ENCODE measurements around the gene TNS4. TPM values are rescaled to one million over a fixed set of nuclear protein-coding genes. Genes with fewer than 3 reads are reported as not detected.

TNS4 gene
- total RNA-seq, 1 experiment from 2014 or later, result 522 TPM

GRCh38 chr17:40520991-40521453, 19.6 kb upstream of the TNS4 start:
- Mint-ChIP-seq H3K9me3 (ENCODE audit: unreplicated experiment) (peaks cover 7% of the 10 kb centered on the region), H3K4me3 (ENCODE audit: unreplicated experiment) (peak overlapping the region; percentile 62), H3K27me3 (ENCODE audit: insufficient read depth, unreplicated experiment) (no peaks in the 10 kb centered on the region), H3K36me3 (ENCODE audit: insufficient read depth, unreplicated experiment) (peaks cover 12% of the 10 kb centered on the region), H3K4me1 (ENCODE audit: insufficient read depth, unreplicated experiment) (peaks cover 68% of the 10 kb centered on the region), H3K27ac (ENCODE audit: low read depth, unreplicated experiment) (peak overlapping the region; percentile 99)
- ChIA-PET POLR2A (interaction anchor here (0.6 to 15.6 kb wide), 10 partner anchors 9 to 1103 kb away, joined by 3 to 614 read pairs (median 46); partner anchors contain the start of genes KRT17 and TNS4), CTCF (interaction anchor here (0.9 to 4.7 kb wide), 4 partner anchors 13 to 26 kb away, joined by 3 to 34 read pairs (median 5); no protein-coding TSS in a partner anchor)
- no peak for TF ChIP-seq CTCF (IDR thresholded peaks at IDR 0.05; ENCODE audit: unreplicated experiment)
- no peak for DNase-seq (ENCODE audit: unreplicated experiment)
- no TSS peak for BruUV-seq (replicated peaks)
- intact Hi-C loops (cut with micrococcal nuclease), result loop anchor here (1.0 kb wide), 2 partner anchors 11 to 22 kb away; no protein-coding TSS in a partner anchor

- H3K27ac Mint-ChIP-seq (ENCODE audit: low read depth, unreplicated experiment), result peak overlapping the region; percentile 87
- TF ChIP-seq CTCF (IDR thresholded peaks at IDR 0.05; ENCODE audit: unreplicated experiment), result no peak
- peak overlapping the region; percentile 47 for H3K4me3 Mint-ChIP-seq (ENCODE audit: unreplicated experiment)
- intact Hi-C loops (cut with micrococcal nuclease), result no loop called here
- no TSS peak for BruUV-seq (replicated peaks)
- no peaks in the 10 kb centered on the region for H3K27me3 Mint-ChIP-seq (ENCODE audit: insufficient read depth, unreplicated experiment)
- peaks cover 7% of the 10 kb centered on the region for H3K9me3 Mint-ChIP-seq (ENCODE audit: unreplicated experiment)
- peaks cover 12% of the 10 kb centered on the region for H3K36me3 Mint-ChIP-seq (ENCODE audit: insufficient read depth, unreplicated experiment)
- no peak for DNase-seq (ENCODE audit: unreplicated experiment)
- CTCF ChIA-PET, result interaction anchor here (0.6 to 1.8 kb wide), 8 partner anchors 9 to 161 kb away, joined by 3 to 8 read pairs (median 4); partner anchors contain the start of gene TNS4
- peaks cover 73% of the 10 kb centered on the region for H3K4me1 Mint-ChIP-seq (ENCODE audit: insufficient read depth, unreplicated experiment)
- POLR2A ChIA-PET, result interaction anchor here (0.6 to 15.6 kb wide), 10 partner anchors 7 to 82 kb away, joined by 4 to 614 read pairs (median 48); partner anchors contain the start of gene TNS4
Measured at GRCh38 chr17:40519089-40519775, 17.8 kb upstream of the TNS4 start.

GRCh38 chr17:40518401-40519088, 17.1 kb upstream of the TNS4 start:
- ChIA-PET POLR2A (interaction anchor here (1.4 to 15.6 kb wide), 10 partner anchors 7 to 201 kb away, joined by 3 to 614 read pairs (median 48); partner anchors contain the start of gene TNS4), CTCF (interaction anchor here (0.6 to 2.0 kb wide), 7 partner anchors 14 to 119 kb away, joined by 3 to 11 read pairs (median 4); partner anchors contain the start of gene TNS4)
- H3K9me3 Mint-ChIP-seq (ENCODE audit: unreplicated experiment), result peaks cover 5% of the 10 kb centered on the region
- TF ChIP-seq CTCF (IDR thresholded peaks at IDR 0.05; ENCODE audit: unreplicated experiment), result no peak
- peak overlapping the region; percentile 47 for H3K4me3 Mint-ChIP-seq (ENCODE audit: unreplicated experiment)
- H3K4me1 Mint-ChIP-seq (ENCODE audit: insufficient read depth, unreplicated experiment), result peaks cover 73% of the 10 kb centered on the region
- H3K27me3 Mint-ChIP-seq (ENCODE audit: insufficient read depth, unreplicated experiment), result no peaks in the 10 kb centered on the region
- H3K36me3 Mint-ChIP-seq (ENCODE audit: insufficient read depth, unreplicated experiment), result peaks cover 12% of the 10 kb centered on the region
- peak; percentile 87 for DNase-seq (ENCODE audit: unreplicated experiment)
- intact Hi-C loops (cut with micrococcal nuclease), result no loop called here
- no TSS peak for BruUV-seq (replicated peaks)
- H3K27ac Mint-ChIP-seq (ENCODE audit: low read depth, unreplicated experiment), result peak overlapping the region; percentile 87

GRCh38 chr17:40517981-40518380, 16.6 kb upstream of the TNS4 start:
- peak overlapping the region; percentile 2 for H3K4me3 Mint-ChIP-seq (ENCODE audit: unreplicated experiment)
- BruUV-seq (replicated peaks), result TSS peak; percentile 56
- no peaks in the 10 kb centered on the region for H3K27me3 Mint-ChIP-seq (ENCODE audit: insufficient read depth, unreplicated experiment)
- H3K4me1 Mint-ChIP-seq (ENCODE audit: insufficient read depth, unreplicated experiment), result peaks cover 68% of the 10 kb centered on the region
- peak overlapping the region; percentile 87 for H3K27ac Mint-ChIP-seq (ENCODE audit: low read depth, unreplicated experiment)
- CTCF ChIA-PET, result interaction anchor here (0.6 to 2.0 kb wide), 6 partner anchors 15 to 119 kb away, joined by 3 to 11 read pairs (median 4); partner anchors contain the start of gene TNS4
- POLR2A ChIA-PET, result interaction anchor here (0.5 to 15.6 kb wide), 10 partner anchors 8 to 201 kb away, joined by 3 to 614 read pairs (median 8); partner anchors contain the start of gene TNS4
- intact Hi-C loops (cut with micrococcal nuclease), result no loop called here
- peaks cover 9% of the 10 kb centered on the region for H3K36me3 Mint-ChIP-seq (ENCODE audit: insufficient read depth, unreplicated experiment)
- no peak for DNase-seq (ENCODE audit: unreplicated experiment)
- TF ChIP-seq CTCF (IDR thresholded peaks at IDR 0.05; ENCODE audit: unreplicated experiment), result no peak
- H3K9me3 Mint-ChIP-seq (ENCODE audit: unreplicated experiment), result no peaks in the 10 kb centered on the region
